ENCODE data around the gene TNFSF4.

DNA sequence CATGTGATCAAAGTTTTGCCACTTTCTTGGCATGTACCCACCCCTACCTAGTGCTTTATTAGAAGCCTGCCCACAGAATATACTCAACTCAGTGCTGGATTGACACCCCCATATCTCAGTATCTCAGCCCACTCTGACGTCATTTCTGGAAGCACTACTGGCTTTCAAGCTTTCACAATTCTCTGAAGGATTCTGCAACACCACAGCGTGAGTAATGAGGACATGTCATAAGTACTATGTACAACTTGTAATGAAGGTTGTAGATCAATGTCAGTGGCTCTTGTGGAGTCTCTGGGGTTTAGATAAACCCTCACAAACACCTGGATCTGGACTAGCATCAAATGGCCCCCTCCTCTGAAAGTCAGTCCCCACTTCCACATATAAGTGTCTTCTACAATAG lies 57.2 kb downstream of the TNFSF4 start:
- TF ChIP-seq, protein P1, sequence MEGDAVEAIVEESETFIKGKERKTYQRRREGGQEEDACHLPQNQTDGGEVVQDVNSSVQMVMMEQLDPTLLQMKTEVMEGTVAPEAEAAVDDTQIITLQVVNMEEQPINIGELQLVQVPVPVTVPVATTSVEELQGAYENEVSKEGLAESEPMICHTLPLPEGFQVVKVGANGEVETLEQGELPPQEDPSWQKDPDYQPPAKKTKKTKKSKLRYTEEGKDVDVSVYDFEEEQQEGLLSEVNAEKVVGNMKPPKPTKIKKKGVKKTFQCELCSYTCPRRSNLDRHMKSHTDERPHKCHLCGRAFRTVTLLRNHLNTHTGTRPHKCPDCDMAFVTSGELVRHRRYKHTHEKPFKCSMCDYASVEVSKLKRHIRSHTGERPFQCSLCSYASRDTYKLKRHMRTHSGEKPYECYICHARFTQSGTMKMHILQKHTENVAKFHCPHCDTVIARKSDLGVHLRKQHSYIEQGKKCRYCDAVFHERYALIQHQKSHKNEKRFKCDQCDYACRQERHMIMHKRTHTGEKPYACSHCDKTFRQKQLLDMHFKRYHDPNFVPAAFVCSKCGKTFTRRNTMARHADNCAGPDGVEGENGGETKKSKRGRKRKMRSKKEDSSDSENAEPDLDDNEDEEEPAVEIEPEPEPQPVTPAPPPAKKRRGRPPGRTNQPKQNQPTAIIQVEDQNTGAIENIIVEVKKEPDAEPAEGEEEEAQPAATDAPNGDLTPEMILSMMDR (IDR thresholded peaks at IDR 0.05; ENCODE audit: low read depth, low read length), result no peak
- no peak for TF ChIP-seq EZH2phosphoT487 (IDR thresholded peaks at IDR 0.05; ENCODE audit: low read depth)

All from OCI-LY3 (cell line).